Nephron (organoid): ENCODE results near the gene AQP3.

Source experiments
- H3K27ac Mint-ChIP-seq, 3 experiments: 2 replicates each; pipeline ENCODE4 v1.8.0; 2020; ENCODE audit warnings: mixed read lengths in 3 of 3, mild to moderate bottlenecking in 2 of 3, moderate library complexity in 1 of 3
- H3K27me3 Mint-ChIP-seq: 2 replicates; pipeline ENCODE4 v1.8.0; 2021; ENCODE audit warnings: low read depth, mild to moderate bottlenecking, moderate library complexity, mixed read lengths
- H3K36me3 Mint-ChIP-seq: 2 replicates; pipeline ENCODE4 v1.8.0; 2020; ENCODE audit warnings: low read depth, mixed read lengths
- H3K4me1 Mint-ChIP-seq: 2 replicates; pipeline ENCODE4 v1.8.0; 2020; ENCODE audit warnings: mixed read lengths
- H3K4me3 Mint-ChIP-seq, 3 experiments: 2 replicates each; pipeline ENCODE4 v1.8.0; 2020; ENCODE audit warnings: mild to moderate bottlenecking in 3 of 3, mixed read lengths in 3 of 3, moderate library complexity in 2 of 3
- H3K9me3 Mint-ChIP-seq: 2 replicates; pipeline ENCODE4 v1.8.0; 2020; ENCODE audit warnings: mixed read lengths
- TF ChIP-seq, protein P1 (sequence below), 3 experiments: fragments of 200-600 bp; sonication (generic); IDR thresholded peaks; one replicate each; pipeline ENCODE4 v1.5.0; 2021; ENCODE audit warnings: antibody characterized with exemption in 3 of 3; ENCODE audit not compliant: unreplicated experiment in 3 of 3

The AQP3 gene

DNA sequence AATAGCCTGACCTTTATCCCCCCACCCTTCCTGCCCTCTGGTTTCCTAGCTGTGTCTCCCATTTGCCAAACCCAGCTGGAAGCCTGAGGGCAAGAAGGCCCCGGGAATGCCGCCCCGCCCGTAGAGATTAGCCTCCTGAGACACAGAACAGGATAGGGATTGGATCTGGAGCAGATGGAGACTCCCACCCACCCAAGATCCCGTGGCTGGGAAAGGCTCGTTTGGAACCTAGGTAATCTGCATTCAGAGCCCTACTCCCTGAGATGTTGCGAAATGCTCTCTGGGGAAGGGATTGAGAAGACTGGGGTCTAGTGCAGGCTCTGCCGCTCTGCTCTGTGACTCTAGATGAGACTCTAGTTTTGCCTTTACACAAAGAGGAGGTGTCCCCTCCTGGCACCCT is 10.9 kb downstream of the AQP3 start:
- Mint-ChIP-seq H3K9me3 (no peaks in the 10 kb centered on the region), H3K27ac (no peak overlapping the region), H3K36me3 (no peaks in the 10 kb centered on the region), H3K27me3 (peaks cover 12% of the 10 kb centered on the region), H3K4me1 (peaks cover 15% of the 10 kb centered on the region), H3K4me3 (no peak overlapping the region)
- TF ChIP-seq, protein P1, sequence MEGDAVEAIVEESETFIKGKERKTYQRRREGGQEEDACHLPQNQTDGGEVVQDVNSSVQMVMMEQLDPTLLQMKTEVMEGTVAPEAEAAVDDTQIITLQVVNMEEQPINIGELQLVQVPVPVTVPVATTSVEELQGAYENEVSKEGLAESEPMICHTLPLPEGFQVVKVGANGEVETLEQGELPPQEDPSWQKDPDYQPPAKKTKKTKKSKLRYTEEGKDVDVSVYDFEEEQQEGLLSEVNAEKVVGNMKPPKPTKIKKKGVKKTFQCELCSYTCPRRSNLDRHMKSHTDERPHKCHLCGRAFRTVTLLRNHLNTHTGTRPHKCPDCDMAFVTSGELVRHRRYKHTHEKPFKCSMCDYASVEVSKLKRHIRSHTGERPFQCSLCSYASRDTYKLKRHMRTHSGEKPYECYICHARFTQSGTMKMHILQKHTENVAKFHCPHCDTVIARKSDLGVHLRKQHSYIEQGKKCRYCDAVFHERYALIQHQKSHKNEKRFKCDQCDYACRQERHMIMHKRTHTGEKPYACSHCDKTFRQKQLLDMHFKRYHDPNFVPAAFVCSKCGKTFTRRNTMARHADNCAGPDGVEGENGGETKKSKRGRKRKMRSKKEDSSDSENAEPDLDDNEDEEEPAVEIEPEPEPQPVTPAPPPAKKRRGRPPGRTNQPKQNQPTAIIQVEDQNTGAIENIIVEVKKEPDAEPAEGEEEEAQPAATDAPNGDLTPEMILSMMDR (IDR thresholded peaks at IDR 0.05; ENCODE audit: unreplicated experiment in 3 of 3): no peak

DNA sequence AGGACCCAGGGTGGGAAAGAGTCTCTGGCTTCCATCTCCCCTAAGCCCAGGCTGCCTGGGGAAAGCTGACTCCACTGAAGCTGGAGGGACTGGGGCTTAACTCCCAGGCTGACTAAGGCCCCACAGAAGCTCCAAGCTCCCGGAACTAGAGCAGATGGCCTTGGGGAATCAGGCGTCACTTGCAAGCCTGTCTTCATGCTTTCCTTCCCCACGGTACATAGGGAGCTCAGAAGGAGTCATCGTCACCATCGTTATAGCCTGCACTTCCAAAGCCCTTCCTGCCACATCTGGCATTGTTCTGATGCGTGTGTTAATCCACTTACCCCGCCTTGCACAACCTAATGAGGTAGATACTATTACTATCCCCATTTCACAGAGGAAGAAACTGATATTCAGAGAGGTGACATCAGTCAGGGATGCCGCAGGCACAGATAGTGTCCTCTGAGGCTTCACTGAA is 11.5 kb downstream of the AQP3 start:
- TF ChIP-seq, protein P1 (IDR thresholded peaks at IDR 0.05; ENCODE audit: unreplicated experiment in 3 of 3): no peak
- no peaks in the 10 kb centered on the region for H3K9me3 Mint-ChIP-seq
- H3K27me3 Mint-ChIP-seq: peaks cover 10% of the 10 kb centered on the region

DNA sequence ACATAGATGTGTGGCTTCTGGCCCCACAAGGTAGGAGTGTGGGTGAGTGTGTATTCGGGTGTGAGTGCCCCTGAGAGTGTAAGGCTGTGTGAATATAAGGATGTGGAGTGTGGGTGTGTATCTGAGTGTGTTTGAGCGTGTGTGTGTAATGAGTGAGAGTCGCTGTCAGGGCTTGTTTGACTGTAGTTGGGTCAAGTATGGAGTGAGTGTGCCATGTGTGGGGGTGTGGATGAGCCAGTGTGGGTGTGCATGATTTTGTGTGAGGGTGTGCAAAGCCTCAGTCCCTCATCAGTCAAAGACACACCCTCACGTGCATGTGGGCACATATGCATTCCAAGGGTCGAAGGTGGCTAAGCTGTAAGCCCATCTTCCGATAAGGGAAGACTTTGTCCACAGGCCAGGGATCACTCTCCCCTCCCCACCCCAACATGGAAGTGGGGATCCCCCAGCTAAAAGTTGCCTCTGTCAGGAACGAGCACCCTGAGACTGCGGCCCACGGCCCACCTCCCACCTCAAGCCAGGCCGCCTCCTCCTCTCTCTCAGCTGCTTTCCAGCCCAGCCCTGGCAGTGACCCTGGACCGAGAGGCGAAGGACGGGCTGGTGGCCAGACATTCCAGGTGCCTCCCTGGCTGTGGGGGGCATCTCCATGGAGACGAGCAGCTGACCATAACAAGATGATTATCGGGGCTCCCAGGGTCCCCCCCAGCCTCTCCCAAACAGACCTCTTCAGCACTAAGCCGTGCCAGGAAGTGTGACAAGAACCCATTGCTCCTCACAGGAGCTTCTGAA is 12.9 kb downstream of the AQP3 start:
- no peaks in the 10 kb centered on the region for H3K9me3 Mint-ChIP-seq
- H3K36me3 Mint-ChIP-seq: no peaks in the 10 kb centered on the region
- H3K27me3 Mint-ChIP-seq: peaks cover 5% of the 10 kb centered on the region
- peaks cover 15% of the 10 kb centered on the region for H3K4me1 Mint-ChIP-seq
- peak overlapping the region in 1 of 3 experiments; percentile 21 for H3K27ac Mint-ChIP-seq
- H3K4me3 Mint-ChIP-seq: no peak overlapping the region
- TF ChIP-seq, protein P1 (IDR thresholded peaks at IDR 0.05; ENCODE audit: unreplicated experiment in 3 of 3): no peak

More for the DNA sequence above, 11.5 kb downstream of the AQP3 start:
- Mint-ChIP-seq H3K36me3 (no peaks in the 10 kb centered on the region), H3K4me1 (peaks cover 15% of the 10 kb centered on the region), H3K4me3 (no peak overlapping the region), H3K27ac (peak overlapping the region in 1 of 3 experiments; percentile 43)

DNA sequence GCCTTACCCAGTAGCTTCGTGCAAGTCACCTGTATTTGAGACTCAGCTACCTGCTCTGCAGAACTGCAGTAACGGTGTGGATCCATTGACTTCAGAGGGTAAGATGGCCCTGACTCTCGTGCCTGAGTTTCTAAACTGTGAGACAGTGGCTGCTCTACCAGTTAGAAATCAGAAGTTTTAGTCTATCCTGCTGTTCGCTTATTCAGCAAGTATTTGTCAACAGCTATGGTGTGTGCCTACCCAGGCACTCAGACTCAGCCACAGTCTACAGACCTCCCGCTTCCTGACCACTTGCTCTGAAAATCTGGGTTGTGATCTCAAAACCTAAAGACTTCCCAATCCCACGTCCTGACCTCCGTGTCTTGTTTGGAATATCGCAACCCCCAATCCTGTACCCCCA is 13.5 kb downstream of the AQP3 start:
- TF ChIP-seq, protein P1 (IDR thresholded peaks at IDR 0.05; ENCODE audit: unreplicated experiment in 3 of 3): no peak
- peaks cover 15% of the 10 kb centered on the region for H3K4me1 Mint-ChIP-seq
- H3K9me3 Mint-ChIP-seq: no peaks in the 10 kb centered on the region
- H3K4me3 Mint-ChIP-seq: no peak overlapping the region
- H3K27me3 Mint-ChIP-seq: peaks cover 5% of the 10 kb centered on the region
- no peaks in the 10 kb centered on the region for H3K36me3 Mint-ChIP-seq
- H3K27ac Mint-ChIP-seq: peak overlapping the region in 1 of 3 experiments; percentile 21

DNA sequence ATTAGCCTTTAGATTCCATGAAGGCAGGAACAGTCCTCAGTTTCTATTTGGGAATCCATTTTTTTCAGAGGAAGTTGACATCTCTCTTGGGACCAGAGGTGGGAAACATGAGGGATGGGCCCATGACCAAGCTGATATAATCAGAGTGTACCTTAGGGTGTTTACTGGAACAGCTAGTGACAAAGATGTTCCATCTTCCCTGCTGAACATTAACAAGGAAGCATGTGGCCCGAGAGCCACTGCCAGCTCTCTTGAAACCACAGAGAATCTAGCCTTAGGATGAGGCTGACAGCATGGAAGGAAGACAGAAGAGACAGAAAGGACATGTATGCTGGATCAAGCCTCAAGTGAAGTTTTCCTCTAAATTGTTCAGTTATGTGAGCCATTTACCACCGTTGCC is 16.0 kb downstream of the AQP3 start:
- Mint-ChIP-seq H3K27ac (no peak overlapping the region), H3K27me3 (peaks cover 5% of the 10 kb centered on the region), H3K4me1 (peaks cover 10% of the 10 kb centered on the region), H3K9me3 (no peaks in the 10 kb centered on the region), H3K4me3 (no peak overlapping the region), H3K36me3 (no peaks in the 10 kb centered on the region)
- TF ChIP-seq, protein P1 (IDR thresholded peaks at IDR 0.05; ENCODE audit: unreplicated experiment in 3 of 3): no peak

DNA sequence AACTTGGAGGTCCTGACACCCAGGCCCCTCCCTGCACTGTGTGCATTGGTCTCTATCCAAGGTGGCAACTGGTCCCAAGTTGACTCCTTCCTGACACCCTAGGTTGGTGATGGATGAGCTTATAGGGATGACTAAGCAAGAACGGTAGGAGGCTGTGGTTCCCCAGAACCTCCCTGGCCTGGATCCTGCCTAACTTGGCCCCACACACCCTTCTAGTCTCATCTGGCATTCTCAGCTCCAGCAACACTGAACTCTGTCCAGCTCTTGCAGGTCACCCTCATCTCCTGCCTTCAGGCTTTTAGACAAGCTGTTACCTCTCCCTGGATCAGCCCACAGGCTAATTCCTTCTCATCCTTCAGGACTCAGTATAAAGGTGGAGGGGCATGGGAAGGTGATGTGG is 16.5 kb downstream of the AQP3 start:
- peaks cover 8% of the 10 kb centered on the region for H3K4me1 Mint-ChIP-seq

More for the DNA sequence above, 16.5 kb downstream of the AQP3 start:
- no peak overlapping the region for H3K4me3 Mint-ChIP-seq
- H3K36me3 Mint-ChIP-seq: no peaks in the 10 kb centered on the region
- H3K9me3 Mint-ChIP-seq: no peaks in the 10 kb centered on the region
- H3K27ac Mint-ChIP-seq: no peak overlapping the region
- TF ChIP-seq, protein P1 (IDR thresholded peaks at IDR 0.05; ENCODE audit: unreplicated experiment in 3 of 3): no peak
- peaks cover 5% of the 10 kb centered on the region for H3K27me3 Mint-ChIP-seq
